Fibroblast of the aortic adventitia (primary cell): ENCODE measurements around the gene IFNAR1. TPM values are rescaled to one million over a fixed set of nuclear protein-coding genes. Genes with fewer than 3 reads are reported as not detected.

ENCODE experiments used
- DNase-seq: peaks from one replicate; pipeline ENCODE4 v3.0.0-alpha.2; 2010; ENCODE audit warnings: low read depth
- H3K4me3 ChIP-seq: 2 replicates; pipeline ENCODE4 v1.5.1; 2011; ENCODE audit warnings: low read depth, mild to moderate bottlenecking, control low read depth, low read length, moderate library complexity
- CTCF ChIP-seq: IDR thresholded peaks from 2 replicates; pipeline ENCODE4 v1.5.1; 2011; ENCODE audit warnings: mild to moderate bottlenecking, low read length, control low read depth, inconsistent platforms; ENCODE audit not compliant: insufficient read depth
- total RNA-seq: library from RNA; depleted of rRNA; stranded (reverse); fragments of >200 nt; gene quantifications from 2 replicates; pipeline ENCODE4 v1.2.3, GENCODE V29; 2012; ENCODE audit warnings: low replicate concordance

IFNAR1 gene
- total RNA-seq, 1 donor, result 39.3 TPM

- peak; percentile 76 for DNase-seq
- H3K4me3 ChIP-seq, result peak overlapping the region; percentile 28
- no peak for TF ChIP-seq CTCF
Measured at GRCh38 chr21:33383056-33383888, 58.5 kb downstream of the IFNAR1 start.

- no peak overlapping the region for H3K4me3 ChIP-seq
- no peak for TF ChIP-seq CTCF
- no peak for DNase-seq
Measured at GRCh38 chr21:33384841-33385331, 60.1 kb downstream of the IFNAR1 start.

- no peak overlapping the region for H3K4me3 ChIP-seq
- DNase-seq, result no peak
- no peak for TF ChIP-seq CTCF
Measured at GRCh38 chr21:33386222-33386784, 61.5 kb downstream of the IFNAR1 start.

- DNase-seq, result no peak
Measured at GRCh38 chr21:33387294-33387693, 62.5 kb downstream of the IFNAR1 start.

GRCh38 chr21:33388188-33388587 is 63.4 kb downstream of the IFNAR1 start:
- H3K4me3 ChIP-seq, result no peak overlapping the region
- DNase-seq, result no peak
- no peak for TF ChIP-seq CTCF

More at GRCh38 chr21:33387294-33387693, 62.5 kb downstream of the IFNAR1 start:
- no peak overlapping the region for H3K4me3 ChIP-seq
- no peak for TF ChIP-seq CTCF

- no peak overlapping the region for H3K4me3 ChIP-seq
- no peak for DNase-seq
- no peak for TF ChIP-seq CTCF
Measured at GRCh38 chr21:33390479-33390878, 65.7 kb downstream of the IFNAR1 start.
